Neuronal stem cell (in vitro differentiated cells): ENCODE results near the gene ZNF784.

Source experiments
- DNase-seq: peaks from one replicate; pipeline ENCODE4 v3.0.0-alpha.2; 2013; ENCODE audit warnings: low spot score
- H2AFZ ChIP-seq: one replicate; pipeline ENCODE4 v1.6.1; 2013; ENCODE audit warnings: mild to moderate bottlenecking, low read length, inconsistent platforms
- H2AK5ac ChIP-seq: 2 replicates; pipeline ENCODE4 v1.6.1; 2013; ENCODE audit warnings: low read depth, mild to moderate bottlenecking, inconsistent platforms, low read length, moderate library complexity, mixed read lengths
- H2BK120ac ChIP-seq: 2 replicates; pipeline ENCODE4 v1.6.1; 2013; ENCODE audit warnings: low read depth, mild to moderate bottlenecking, inconsistent platforms, low read length, moderate library complexity, mixed read lengths
- H2BK12ac ChIP-seq: one replicate; pipeline ENCODE4 v1.6.1; 2013; ENCODE audit warnings: low read length, inconsistent platforms
- H2BK15ac ChIP-seq: 2 replicates; pipeline ENCODE4 v1.6.1; 2013; ENCODE audit warnings: mild to moderate bottlenecking, low read length, inconsistent platforms, mixed read lengths
- H2BK5ac ChIP-seq: one replicate; pipeline ENCODE4 v1.6.1; 2013; ENCODE audit warnings: inconsistent platforms, mild to moderate bottlenecking, low read length, moderate library complexity
- H3K14ac ChIP-seq: one replicate; pipeline ENCODE4 v1.6.1; 2013; ENCODE audit warnings: low read length, inconsistent platforms
- H3K18ac ChIP-seq: 2 replicates; pipeline ENCODE4 v1.6.1; 2013; ENCODE audit warnings: low read length, inconsistent platforms
- H3K23ac ChIP-seq: 2 replicates; pipeline ENCODE4 v1.6.1; 2013; ENCODE audit warnings: low read depth, mild to moderate bottlenecking, mixed read lengths, low read length, inconsistent platforms; ENCODE audit not compliant: poor library complexity
- H3K27ac ChIP-seq: replicated peaks from 3 replicates; pipeline ENCODE4 v1.5.1; 2013; ENCODE audit warnings: low read length, inconsistent platforms
- H3K27me3 ChIP-seq, 3 experiments: 2 replicates each; pipeline ENCODE4 v1.6.1; 2013; ENCODE audit warnings: low read length in 3 of 3, mild to moderate bottlenecking in 2 of 3, inconsistent platforms in 1 of 3, low read depth in 1 of 3, mixed read lengths in 1 of 3, moderate library complexity in 1 of 3; ENCODE audit not compliant: control insufficient read depth in 3 of 3, insufficient read depth in 3 of 3
- H3K36me3 ChIP-seq, 2 donors: replicated peaks in 1 of 2; 2 replicates each; pipeline ENCODE4 v1.6.1; 2013; ENCODE audit warnings: low read length in 2 of 2; ENCODE audit not compliant: control insufficient read depth in 2 of 2, insufficient read depth in 2 of 2
- H3K4ac ChIP-seq: 2 replicates; pipeline ENCODE4 v1.6.1; 2013; ENCODE audit warnings: inconsistent platforms, mild to moderate bottlenecking, low read length, moderate library complexity
- H3K4me1 ChIP-seq, 2 donors: 1 replicate in 1 of 2; 2 replicates in 1 of 2; pipeline ENCODE4 v1.6.1; 2013; ENCODE audit warnings: low read length in 2 of 2, low read depth in 1 of 2; ENCODE audit not compliant: control insufficient read depth in 2 of 2, insufficient read depth in 1 of 2
- H3K4me2 ChIP-seq: one replicate; pipeline ENCODE4 v1.6.1; 2013; ENCODE audit warnings: mild to moderate bottlenecking, low read length, inconsistent platforms; ENCODE audit not compliant: insufficient read depth, poor library complexity, severe bottlenecking
- H3K4me3 ChIP-seq, 2 donors: 2 replicates each; pipeline ENCODE4 v1.5.1; 2013; ENCODE audit warnings: low read length in 2 of 2, mild to moderate bottlenecking in 2 of 2, inconsistent platforms in 1 of 2, moderate library complexity in 1 of 2
- H3K79me1 ChIP-seq: one replicate; pipeline ENCODE4 v1.6.1; 2013; ENCODE audit warnings: low read depth, mild to moderate bottlenecking, inconsistent platforms, low read length, moderate library complexity
- H3K9ac ChIP-seq: one replicate; pipeline ENCODE4 v1.6.1; 2013; ENCODE audit warnings: mild to moderate bottlenecking, low read depth, low read length, inconsistent platforms; ENCODE audit not compliant: poor library complexity
- H3K9me3 ChIP-seq, 2 donors: replicated peaks in 1 of 2; 2 replicates each; pipeline versions ENCODE3 to v1.6.1; 2013; ENCODE audit warnings: low read length in 2 of 2, mild to moderate bottlenecking in 2 of 2, inconsistent platforms in 1 of 2, low read depth in 1 of 2, mixed read lengths in 1 of 2, moderate library complexity in 1 of 2; ENCODE audit not compliant: control insufficient read depth in 2 of 2, insufficient read depth in 1 of 2
- H4K8ac ChIP-seq: one replicate; pipeline ENCODE4 v1.6.1; 2013; ENCODE audit warnings: low read depth, mild to moderate bottlenecking, inconsistent platforms, low read length, moderate library complexity
- H4K91ac ChIP-seq: one replicate; pipeline ENCODE4 v1.6.1; 2013; ENCODE audit warnings: low read length, low read depth, mild to moderate bottlenecking, inconsistent platforms; ENCODE audit not compliant: poor library complexity
- WGBS, 2 donors: extraction: QIAGEN DNeasy Blood & Tissue Kit; methylation state at CpG; one replicate each; pipeline ENCODE4 v1.1.7; 2013; ENCODE audit warnings: missing lambda C conversion rate in 2 of 2, mixed read lengths in 1 of 2; ENCODE audit not compliant: insufficient read length in 2 of 2, insufficient replicate concordance in 1 of 2; ENCODE audit errors: extremely low coverage in 2 of 2; 5-methylcytosine and 5-hydroxymethylcytosine counted together

ZNF784 gene

DNA sequence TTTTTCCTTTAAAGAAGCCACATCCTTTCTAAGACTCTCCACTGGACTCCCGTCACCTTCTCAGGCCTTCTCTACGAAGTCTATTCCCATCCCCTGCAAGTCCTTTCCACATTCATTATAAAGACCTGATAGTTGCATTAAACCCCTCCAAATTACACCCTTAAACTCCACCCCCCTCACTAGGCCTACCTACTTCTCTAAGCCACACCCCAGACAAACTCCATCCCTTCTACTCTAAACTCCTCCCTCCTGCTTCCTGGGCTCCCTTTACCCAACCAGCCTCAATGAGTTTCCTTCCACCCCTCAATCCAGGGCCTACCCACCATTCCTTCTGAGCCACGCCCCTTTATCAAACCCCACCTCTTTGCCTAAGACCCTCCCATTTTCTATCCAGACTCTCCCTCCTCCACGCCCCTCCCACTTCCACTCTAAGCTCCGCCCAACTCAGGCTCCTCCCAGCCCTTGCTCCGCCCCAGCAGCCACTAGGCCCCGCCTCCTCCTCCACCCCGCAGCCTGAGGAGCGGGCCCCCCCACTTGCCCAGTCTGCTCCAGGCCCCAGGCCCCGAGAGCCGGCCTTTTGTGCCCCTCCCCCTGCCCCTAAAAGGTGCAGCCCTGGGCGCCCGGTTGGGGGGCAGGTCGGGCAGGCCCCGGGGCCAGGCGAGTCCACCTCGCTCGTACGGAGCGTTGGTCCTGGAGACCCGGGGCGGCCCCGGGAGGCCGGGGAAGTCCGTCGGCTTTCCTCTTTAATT lies 25.5 kb downstream of the ZNF784 start:
- Histone ChIP-seq H3K23ac (peak overlapping the region; percentile 57), H3K27ac (peak overlapping the region; percentile 97), H2AK5ac (no peak overlapping the region), H3K4me1 (peaks cover 5 to 9% of the 10 kb centered on the region in 2 donors), H3K9ac (peak overlapping the region; percentile 68), H3K4me2 (peak overlapping the region; percentile 58), H2BK120ac (no peak overlapping the region), H4K91ac (no peak overlapping the region), H3K4me3 (peak overlapping the region; percentile 78 to 87), H3K9me3 (peaks cover 5 to 7% of the 10 kb centered on the region in 2 donors), H4K8ac (no peak overlapping the region), H2AFZ (peak overlapping the region; percentile 80), H3K14ac (no peak overlapping the region), H2BK12ac (no peak overlapping the region), H3K27me3 (no peaks in the 10 kb centered on the region), H2BK15ac (peak overlapping the region; percentile 50), H3K79me1 (peaks cover 4% of the 10 kb centered on the region), H2BK5ac (no peak overlapping the region), H3K36me3 (peaks cover 21 to 33% of the 10 kb centered on the region in 2 donors), H3K18ac (peak overlapping the region; percentile 97), H3K4ac (no peak overlapping the region)
- peak; percentile 98 for DNase-seq
- WGBS, 2 donors, result no CpG with 5 or more reads among the region's 26 CpGs

DNA sequence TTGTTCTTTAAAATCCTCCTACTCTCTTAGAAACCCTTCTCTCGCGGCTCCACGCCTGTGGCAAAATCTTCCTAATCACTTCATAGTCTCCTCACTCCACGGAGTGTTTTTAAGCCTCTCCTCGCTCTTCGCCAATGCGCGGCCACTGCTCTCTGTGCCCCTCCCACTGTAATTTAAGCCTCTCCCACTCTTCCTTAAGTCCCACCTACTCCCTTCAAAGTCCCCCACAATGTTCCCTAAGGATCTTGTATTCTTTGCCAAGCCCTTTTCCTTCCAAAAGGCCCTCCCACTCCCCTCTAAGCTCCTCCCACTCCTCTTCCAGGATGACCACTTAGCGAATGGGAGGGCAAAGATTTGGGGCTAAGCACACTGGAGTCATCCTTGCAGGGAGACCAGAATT lies 26.3 kb downstream of the ZNF784 start:
- Histone ChIP-seq H4K8ac (no peak overlapping the region), H3K9ac (no peak overlapping the region), H3K4me1 (peaks cover 5 to 9% of the 10 kb centered on the region in 2 donors), H3K4me3 (peak overlapping the region in 1 of 2 donors; percentile 78), H4K91ac (no peak overlapping the region), H2AK5ac (no peak overlapping the region), H2BK120ac (no peak overlapping the region), H2BK5ac (no peak overlapping the region), H2BK12ac (no peak overlapping the region), H3K23ac (no peak overlapping the region), H2BK15ac (no peak overlapping the region), H3K27ac (peak overlapping the region; percentile 65), H2AFZ (no peak overlapping the region), H3K79me1 (peaks cover 4% of the 10 kb centered on the region), H3K14ac (no peak overlapping the region), H3K9me3 (peaks cover 5 to 6% of the 10 kb centered on the region in 2 donors), H3K27me3 (no peaks in the 10 kb centered on the region), H3K4me2 (no peak overlapping the region), H3K36me3 (peaks cover 22 to 39% of the 10 kb centered on the region in 2 donors), H3K18ac (no peak overlapping the region), H3K4ac (no peak overlapping the region)
- WGBS, 2 donors, result no CpG with 5 or more reads among the region's 9 CpGs
- no peak for DNase-seq

DNA sequence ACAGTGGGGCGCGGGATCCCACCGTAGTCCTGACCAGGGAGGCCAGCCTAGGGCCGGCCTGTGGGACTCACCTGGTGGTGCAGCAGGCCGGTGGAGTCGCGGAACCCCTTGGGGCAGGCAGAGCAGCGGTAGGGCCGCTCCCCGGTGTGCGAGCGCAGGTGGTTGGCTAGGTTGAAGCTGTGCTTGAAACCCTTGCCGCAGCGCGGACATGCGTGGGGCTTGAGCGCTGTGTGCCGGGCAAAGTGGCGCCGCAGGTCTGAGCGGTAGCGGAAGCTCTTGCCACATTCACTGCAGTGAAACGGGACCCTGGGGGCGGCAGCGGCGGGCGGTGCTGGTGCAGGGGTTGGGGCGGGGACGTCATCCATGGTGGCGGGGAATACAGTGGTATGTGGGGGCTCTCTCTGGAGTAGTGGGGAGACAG lies 26.9 kb downstream of the ZNF784 start:
- H3K27ac ChIP-seq, result peak overlapping the region; percentile 65

GRCh38 chr19:55596304-55596703 lies 28.1 kb downstream of the ZNF784 start:
- WGBS, 2 donors, result no CpG with 5 or more reads among the region's 3 CpGs

More for the DNA sequence above, 26.9 kb downstream of the ZNF784 start:
- Histone ChIP-seq H3K23ac (no peak overlapping the region), H3K14ac (no peak overlapping the region), H3K9ac (no peak overlapping the region), H2AK5ac (peak overlapping the region; percentile 85), H3K4me1 (peaks cover 5 to 9% of the 10 kb centered on the region in 2 donors), H3K4ac (no peak overlapping the region), H2BK12ac (no peak overlapping the region), H2AFZ (no peak overlapping the region), H3K18ac (no peak overlapping the region), H4K8ac (no peak overlapping the region), H3K79me1 (peaks cover 2% of the 10 kb centered on the region), H3K4me2 (no peak overlapping the region), H3K27me3 (no peaks in the 10 kb centered on the region), H3K36me3 (peaks cover 22 to 40% of the 10 kb centered on the region in 2 donors), H2BK5ac (no peak overlapping the region), H3K9me3 (peaks cover under 1 to 5% of the 10 kb centered on the region in 2 donors), H2BK120ac (no peak overlapping the region), H2BK15ac (no peak overlapping the region), H3K4me3 (no peak overlapping the region), H4K91ac (no peak overlapping the region)
- DNase-seq, result no peak
- WGBS, 2 donors, result no CpG with 5 or more reads among the region's 30 CpGs

More at GRCh38 chr19:55596304-55596703, 28.1 kb downstream of the ZNF784 start:
- no peak overlapping the region for H3K14ac ChIP-seq
- H2BK12ac ChIP-seq, result no peak overlapping the region
- no peak overlapping the region for H4K8ac ChIP-seq
- no peak overlapping the region for H3K9ac ChIP-seq
- H2AFZ ChIP-seq, result no peak overlapping the region
- no peak overlapping the region for H3K4ac ChIP-seq
- H3K4me3 ChIP-seq, result no peak overlapping the region
- peaks cover 26 to 52% of the 10 kb centered on the region in 2 donors for H3K36me3 ChIP-seq
- H3K23ac ChIP-seq, result no peak overlapping the region
- no peak overlapping the region for H4K91ac ChIP-seq
- H3K79me1 ChIP-seq, result peaks cover 2% of the 10 kb centered on the region
- peaks cover 0 to 5% of the 10 kb centered on the region in 2 donors for H3K9me3 ChIP-seq
- no peak overlapping the region for H2BK120ac ChIP-seq
- DNase-seq, result no peak
- H2BK5ac ChIP-seq, result no peak overlapping the region
- H2AK5ac ChIP-seq, result no peak overlapping the region
- no peaks in the 10 kb centered on the region for H3K27me3 ChIP-seq
- H3K27ac ChIP-seq, result no peak overlapping the region
- H2BK15ac ChIP-seq, result no peak overlapping the region
- no peak overlapping the region for H3K18ac ChIP-seq
- H3K4me2 ChIP-seq, result no peak overlapping the region
- peaks cover 5 to 9% of the 10 kb centered on the region in 2 donors for H3K4me1 ChIP-seq
